Endothelial cell of umbilical vein (primary cell): ENCODE data around the gene PKNOX1.

Source experiments
- CTCF ChIP-seq, 2 donors: IDR thresholded peaks; 1 replicate in 1 of 2; 2 replicates in 1 of 2; pipeline ENCODE4 v1.5.1; 2011; ENCODE audit warnings: low read length in 2 of 2, mild to moderate bottlenecking in 2 of 2, moderate library complexity in 2 of 2, control low read depth in 1 of 2, inconsistent platforms in 1 of 2, low read depth in 1 of 2; ENCODE audit not compliant: insufficient read depth in 1 of 2; ENCODE audit errors: extremely low read depth in 1 of 2
- POLR2A ChIP-seq: IDR thresholded peaks from 2 replicates; pipeline ENCODE4 v1.6.1; 2012; ENCODE audit warnings: low read depth, mild to moderate bottlenecking, control low read depth, low read length
- POLR2AphosphoS5 ChIP-seq: IDR thresholded peaks from 2 replicates; pipeline ENCODE4 v1.6.1; 2012; ENCODE audit warnings: low read depth, mild to moderate bottlenecking, control low read depth, low read length, moderate library complexity; ENCODE audit not compliant: insufficient read depth

- TF ChIP-seq CTCF (IDR thresholded peaks at IDR 0.05; ENCODE audit: extremely low read depth in 1 of 2, insufficient read depth in 1 of 2, low read depth in 1 of 2, low read length in 2 of 2), result no peak
- TF ChIP-seq POLR2AphosphoS5, result no peak
- TF ChIP-seq POLR2A, result no peak
Observed at GRCh38 chr21:43015906-43016540, 41.7 kb downstream of the PKNOX1 start.
